Mesendoderm (in vitro differentiated cells): ENCODE data around the gene ATOH8.

Experiments used
- DNase-seq: peaks from one replicate; pipeline ENCODE4 v3.0.0; 2013
- H2AK5ac ChIP-seq: 2 replicates; pipeline ENCODE4 v1.6.1; 2013; ENCODE audit warnings: low read length, inconsistent platforms
- H2BK120ac ChIP-seq: 2 replicates; pipeline ENCODE4 v1.6.1; 2013; ENCODE audit warnings: low read depth, mild to moderate bottlenecking, low read length, moderate library complexity, mixed read lengths
- H2BK15ac ChIP-seq: replicated peaks from 2 replicates; pipeline ENCODE4 v1.6.1; 2013; ENCODE audit warnings: low read depth, mild to moderate bottlenecking, moderate library complexity
- H2BK5ac ChIP-seq: 2 replicates; pipeline ENCODE4 v1.6.1; 2013; ENCODE audit warnings: low read length, inconsistent platforms
- H3K18ac ChIP-seq: 2 replicates; pipeline ENCODE4 v1.6.1; 2013; ENCODE audit warnings: mild to moderate bottlenecking, low read length, mixed read lengths
- H3K23ac ChIP-seq: one replicate; pipeline ENCODE4 v1.6.1; 2013; ENCODE audit warnings: low read length
- H3K27ac ChIP-seq: 2 replicates; pipeline ENCODE4 v1.5.1; 2013; ENCODE audit warnings: low read depth, mild to moderate bottlenecking, inconsistent platforms, low read length, moderate library complexity
- H3K27me3 ChIP-seq: 2 replicates; pipeline ENCODE4 v1.6.1; 2013; ENCODE audit warnings: low read length, control low read depth, mild to moderate bottlenecking, inconsistent platforms; ENCODE audit not compliant: insufficient read depth, poor library complexity
- H3K36me3 ChIP-seq: 2 replicates; pipeline ENCODE4 v1.6.1; 2013; ENCODE audit warnings: low read length, inconsistent platforms; ENCODE audit not compliant: control insufficient read depth, insufficient read depth
- H3K4ac ChIP-seq: one replicate; pipeline ENCODE4 v1.6.1; 2013; ENCODE audit warnings: low read depth, mild to moderate bottlenecking, low read length, moderate library complexity
- H3K4me1 ChIP-seq: 2 replicates; pipeline ENCODE4 v1.6.1; 2013; ENCODE audit warnings: low read depth, low read length, inconsistent platforms; ENCODE audit not compliant: control insufficient read depth
- H3K4me2 ChIP-seq: 2 replicates; pipeline ENCODE4 v1.6.1; 2013; ENCODE audit warnings: low read length
- H3K4me3 ChIP-seq: 2 replicates; pipeline ENCODE4 v1.5.1; 2013; ENCODE audit warnings: mild to moderate bottlenecking, low read length
- H3K56ac ChIP-seq: one replicate; pipeline ENCODE4 v1.6.1; 2013; ENCODE audit warnings: low read length
- H3K79me1 ChIP-seq: 2 replicates; pipeline ENCODE4 v1.6.1; 2013; ENCODE audit warnings: low read length, inconsistent platforms
- H3K79me2 ChIP-seq: 2 replicates; pipeline ENCODE4 v1.6.1; 2013; ENCODE audit warnings: mild to moderate bottlenecking, low read length; ENCODE audit not compliant: control insufficient read depth, insufficient read depth
- H3K9ac ChIP-seq: 2 replicates; pipeline ENCODE4 v1.6.1; 2013; ENCODE audit warnings: low read length, inconsistent platforms
- H4K5ac ChIP-seq: one replicate; pipeline ENCODE4 v1.6.1; 2013; ENCODE audit warnings: low read length
- H4K8ac ChIP-seq: one replicate; pipeline ENCODE4 v1.6.1; 2013; ENCODE audit warnings: low read depth, mild to moderate bottlenecking, control low read depth, low read length, moderate library complexity
- WGBS: extraction: QIAGEN DNeasy Blood & Tissue Kit; methylation state at CpG from one replicate; pipeline ENCODE4 v1.1.7; 2013; ENCODE audit warnings: low lambda C conversion rate, missing lambda C conversion rate; ENCODE audit not compliant: insufficient coverage; ENCODE audit errors: extremely low coverage; 5-methylcytosine and 5-hydroxymethylcytosine counted together

The ATOH8 gene

DNA sequence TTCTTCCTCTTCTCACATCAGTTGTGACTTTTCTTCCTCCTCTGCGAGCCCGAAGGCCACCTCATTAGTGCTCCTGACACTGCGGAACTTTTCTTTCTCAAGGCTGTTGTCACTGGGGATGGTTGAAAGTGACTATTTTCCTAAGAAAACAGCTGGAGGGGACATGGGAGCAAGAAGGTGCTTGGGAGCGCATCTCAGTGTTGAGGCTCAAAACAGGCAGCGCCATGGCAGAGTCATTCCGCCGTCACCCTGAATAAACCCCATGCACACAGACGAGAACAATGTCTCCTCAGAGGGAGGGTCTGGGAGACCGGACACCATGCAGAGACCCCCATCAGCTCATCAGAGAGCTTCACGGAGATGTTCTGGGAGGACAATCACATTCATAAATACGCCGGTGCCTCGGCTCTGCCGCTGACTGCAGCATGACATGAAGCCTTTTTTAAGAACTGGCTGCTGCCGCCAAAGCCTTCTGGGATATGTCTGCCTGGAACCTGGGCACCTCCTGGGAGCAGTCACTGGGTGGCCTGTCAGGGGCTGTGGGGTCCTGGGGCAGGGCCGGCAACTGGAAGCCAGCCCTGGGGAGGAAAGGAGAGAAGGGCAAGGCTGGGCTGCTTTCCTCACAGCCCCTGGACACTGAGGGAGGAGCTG lies 19.2 kb downstream of the ATOH8 start:
- no peaks in the 10 kb centered on the region for H3K79me1 ChIP-seq
- peaks cover 8% of the 10 kb centered on the region for H3K4me1 ChIP-seq
- H3K23ac ChIP-seq, result no peak overlapping the region
- H2BK5ac ChIP-seq, result no peak overlapping the region
- no peak overlapping the region for H2BK120ac ChIP-seq
- H4K8ac ChIP-seq, result no peak overlapping the region
- H3K27ac ChIP-seq, result no peak overlapping the region
- H2BK15ac ChIP-seq, result no peak overlapping the region
- H2AK5ac ChIP-seq, result no peak overlapping the region
- no peaks in the 10 kb centered on the region for H3K36me3 ChIP-seq
- no peak overlapping the region for H3K56ac ChIP-seq
- no peaks in the 10 kb centered on the region for H3K27me3 ChIP-seq
- H3K18ac ChIP-seq, result no peak overlapping the region
- no CpG with 5 or more reads among the region's 16 CpGs for WGBS
- no peak overlapping the region for H4K5ac ChIP-seq
- no peak overlapping the region for H3K4me2 ChIP-seq
- DNase-seq, result no peak
- H3K4ac ChIP-seq, result no peak overlapping the region
- no peak overlapping the region for H3K9ac ChIP-seq
- no peak overlapping the region for H3K4me3 ChIP-seq
- H3K79me2 ChIP-seq, result no peaks in the 10 kb centered on the region

DNA sequence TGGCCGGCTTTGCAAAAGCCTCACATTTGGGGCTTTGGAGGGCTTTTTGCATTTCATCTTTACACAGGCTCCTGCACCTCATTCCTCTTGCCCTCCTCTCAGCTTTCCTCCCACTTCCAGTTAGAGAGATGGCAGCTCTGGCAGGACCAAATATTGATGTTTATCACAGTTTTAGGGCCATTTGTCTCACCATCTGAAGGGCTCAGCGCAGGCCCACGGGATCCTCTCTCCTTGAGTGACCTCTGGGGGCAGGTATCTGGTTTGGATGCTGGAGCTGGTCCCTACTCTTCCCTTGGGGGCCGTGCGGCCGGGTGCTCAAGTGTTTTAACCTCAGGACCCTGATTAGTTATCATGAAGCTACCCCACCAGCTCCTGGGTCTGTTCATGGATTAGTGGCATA lies 19.9 kb downstream of the ATOH8 start:
- Histone ChIP-seq H3K79me1 (no peaks in the 10 kb centered on the region), H3K4me2 (no peak overlapping the region), H3K23ac (no peak overlapping the region), H3K4me1 (peaks cover 8% of the 10 kb centered on the region), H3K79me2 (no peaks in the 10 kb centered on the region), H3K9ac (no peak overlapping the region), H4K5ac (no peak overlapping the region), H2AK5ac (no peak overlapping the region), H3K4me3 (no peak overlapping the region), H4K8ac (no peak overlapping the region), H2BK5ac (no peak overlapping the region), H2BK15ac (no peak overlapping the region), H3K27ac (no peak overlapping the region), H3K36me3 (no peaks in the 10 kb centered on the region), H3K4ac (no peak overlapping the region), H3K56ac (no peak overlapping the region), H3K18ac (no peak overlapping the region), H2BK120ac (no peak overlapping the region), H3K27me3 (no peaks in the 10 kb centered on the region)
- no CpG with 5 or more reads among the region's 6 CpGs for WGBS
- no peak for DNase-seq

DNA sequence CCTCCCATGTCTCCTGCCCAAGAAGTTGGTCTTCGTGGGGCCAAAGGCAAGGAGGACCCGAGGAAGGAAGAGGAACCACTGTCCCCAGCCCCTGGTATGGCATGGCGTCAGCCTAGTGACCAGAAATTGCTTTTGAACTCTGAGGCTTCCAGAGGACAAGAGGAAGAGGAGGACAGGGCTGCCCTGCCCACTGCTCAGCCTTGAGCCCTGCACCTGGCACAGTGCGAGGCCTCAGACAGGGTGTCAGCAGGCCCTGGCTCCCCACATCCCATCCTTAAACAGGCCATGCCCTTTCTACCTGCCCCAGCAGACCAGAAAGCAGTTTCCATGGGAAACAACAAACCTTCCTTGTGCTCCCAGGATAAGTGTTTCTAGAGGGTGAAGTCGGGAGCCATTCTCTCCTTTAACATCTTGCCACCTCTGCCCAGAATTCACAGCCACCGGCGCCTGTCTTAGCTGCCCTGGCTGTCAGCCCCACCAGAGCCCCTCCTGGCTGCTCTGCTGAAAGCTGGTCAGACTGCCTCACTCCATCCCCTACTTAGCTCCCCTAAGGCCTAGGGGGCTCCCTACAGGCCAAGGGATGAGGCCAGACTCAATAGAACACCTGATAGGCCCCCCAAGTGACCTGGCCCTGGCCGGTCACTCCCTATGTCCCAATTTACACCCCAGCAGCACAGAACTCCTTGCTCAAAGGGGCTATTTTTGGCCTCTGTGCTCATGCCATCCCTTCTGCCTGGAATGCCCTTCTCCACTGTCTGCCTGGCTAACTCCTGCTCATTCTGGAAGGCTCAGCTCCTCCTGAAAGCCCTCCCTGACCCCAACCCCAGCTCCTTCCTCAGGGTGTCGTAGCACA lies 20.6 kb downstream of the ATOH8 start:
- H4K8ac ChIP-seq, result no peak overlapping the region
- no peak overlapping the region for H2BK15ac ChIP-seq
- no peak overlapping the region for H3K4me2 ChIP-seq
- H3K4me3 ChIP-seq, result no peak overlapping the region
- H2BK5ac ChIP-seq, result no peak overlapping the region
- H2BK120ac ChIP-seq, result no peak overlapping the region
- no peak overlapping the region for H3K4ac ChIP-seq
- no peak overlapping the region for H3K23ac ChIP-seq
- no peak overlapping the region for H2AK5ac ChIP-seq
- no peaks in the 10 kb centered on the region for H3K36me3 ChIP-seq
- H3K79me1 ChIP-seq, result no peaks in the 10 kb centered on the region
- no peak for DNase-seq
- H4K5ac ChIP-seq, result no peak overlapping the region
- WGBS, result no CpG with 5 or more reads among the region's 9 CpGs
- H3K79me2 ChIP-seq, result no peaks in the 10 kb centered on the region
- no peak overlapping the region for H3K27ac ChIP-seq
- no peak overlapping the region for H3K56ac ChIP-seq
- H3K27me3 ChIP-seq, result no peaks in the 10 kb centered on the region
- H3K4me1 ChIP-seq, result peaks cover 5% of the 10 kb centered on the region
- no peak overlapping the region for H3K9ac ChIP-seq
- no peak overlapping the region for H3K18ac ChIP-seq

DNA sequence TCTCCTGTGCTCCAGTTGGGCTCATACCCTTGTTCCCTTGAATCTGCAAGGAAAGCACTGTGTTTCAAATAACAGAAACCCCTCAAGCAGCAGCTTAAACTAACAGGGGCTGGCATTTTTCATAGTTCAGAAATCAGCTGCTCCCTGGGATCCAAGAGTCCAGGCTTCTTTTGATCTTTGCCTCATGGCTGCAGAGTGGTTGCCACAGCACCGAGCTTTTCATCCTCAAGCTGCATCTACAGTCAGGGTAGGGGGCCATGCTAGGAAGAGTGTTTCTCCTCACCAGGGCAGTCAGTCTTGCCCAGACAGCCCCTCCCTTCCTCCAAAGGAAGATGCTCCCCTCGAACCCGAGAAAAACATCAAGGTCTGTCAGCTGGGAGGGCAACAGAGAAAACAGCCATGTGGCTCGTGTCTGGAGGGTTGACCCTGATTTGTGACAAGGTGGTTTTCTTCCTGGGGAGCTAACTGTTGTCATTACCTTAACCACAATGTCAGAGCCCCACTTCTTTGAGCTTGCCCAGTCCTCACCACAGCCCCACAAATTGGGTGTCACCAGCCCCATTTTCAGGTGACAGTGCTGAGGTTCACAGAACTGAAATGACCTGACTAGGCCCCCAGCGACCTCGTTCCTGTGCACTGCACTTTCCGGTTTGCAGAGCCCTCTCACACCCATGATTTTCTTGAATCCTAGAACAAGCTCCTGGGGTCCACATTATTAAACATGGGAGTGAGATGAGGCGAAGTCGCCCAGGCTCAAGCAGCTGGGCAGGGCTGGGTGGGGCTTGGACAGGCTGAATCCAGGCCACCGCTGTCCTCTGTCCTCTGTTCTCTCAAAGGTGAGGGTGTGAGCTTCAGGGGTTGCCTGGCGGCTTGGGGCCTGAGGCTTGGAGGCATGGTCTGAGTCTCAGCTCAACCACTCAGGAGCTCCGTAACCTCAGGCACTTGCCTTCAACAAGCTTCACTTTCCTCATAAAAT lies 21.9 kb downstream of the ATOH8 start:
- H3K4me1 ChIP-seq, result no peaks in the 10 kb centered on the region

DNA sequence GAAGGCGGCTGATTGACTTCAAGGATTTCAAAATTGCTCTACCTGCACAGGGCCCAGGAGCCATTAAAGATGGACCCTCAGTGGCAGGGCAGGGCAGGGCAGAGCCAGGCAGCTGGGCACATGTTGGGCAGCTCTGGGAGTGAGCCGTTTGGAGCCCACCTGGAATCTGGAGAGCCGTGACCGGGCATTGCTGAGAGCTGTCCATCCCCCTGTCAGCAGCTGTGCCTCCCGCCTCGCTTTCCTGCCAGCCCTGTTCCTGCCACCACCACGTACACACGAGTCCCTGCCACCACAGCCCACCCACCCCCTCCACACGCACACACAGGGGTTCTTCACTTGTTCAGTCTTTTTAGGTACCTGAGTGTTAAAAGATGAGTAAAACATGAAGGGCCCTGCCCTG lies 22.9 kb downstream of the ATOH8 start:
- Histone ChIP-seq H4K5ac (no peak overlapping the region), H3K27ac (no peak overlapping the region), H3K27me3 (no peaks in the 10 kb centered on the region), H3K4me2 (no peak overlapping the region), H2BK15ac (no peak overlapping the region), H4K8ac (no peak overlapping the region), H3K4me3 (no peak overlapping the region), H3K79me1 (no peaks in the 10 kb centered on the region), H3K4me1 (no peaks in the 10 kb centered on the region), H3K56ac (no peak overlapping the region), H2BK5ac (no peak overlapping the region), H2BK120ac (no peak overlapping the region), H3K4ac (no peak overlapping the region), H3K23ac (no peak overlapping the region), H3K36me3 (no peaks in the 10 kb centered on the region), H3K9ac (no peak overlapping the region), H3K18ac (no peak overlapping the region), H2AK5ac (no peak overlapping the region), H3K79me2 (no peaks in the 10 kb centered on the region)
- DNase-seq, result no peak
- no CpG with 5 or more reads among the region's 9 CpGs for WGBS

More for the DNA sequence above, 21.9 kb downstream of the ATOH8 start:
- H3K4ac ChIP-seq, result no peak overlapping the region
- no peaks in the 10 kb centered on the region for H3K79me1 ChIP-seq
- no peak overlapping the region for H3K23ac ChIP-seq
- H2BK15ac ChIP-seq, result no peak overlapping the region
- H3K9ac ChIP-seq, result no peak overlapping the region
- H4K8ac ChIP-seq, result no peak overlapping the region
- H3K18ac ChIP-seq, result no peak overlapping the region
- H3K27me3 ChIP-seq, result no peaks in the 10 kb centered on the region
- no peak overlapping the region for H3K56ac ChIP-seq
- H2BK120ac ChIP-seq, result no peak overlapping the region
- no peaks in the 10 kb centered on the region for H3K36me3 ChIP-seq
- H3K4me3 ChIP-seq, result no peak overlapping the region
- H4K5ac ChIP-seq, result no peak overlapping the region
- no peak overlapping the region for H3K4me2 ChIP-seq
- no peak overlapping the region for H2AK5ac ChIP-seq
- H2BK5ac ChIP-seq, result no peak overlapping the region
- no CpG with 5 or more reads among the region's 12 CpGs for WGBS
- H3K27ac ChIP-seq, result no peak overlapping the region
- H3K79me2 ChIP-seq, result no peaks in the 10 kb centered on the region
- no peak for DNase-seq
